Neural crest cell (in vitro differentiated cells): ENCODE results near the gene SHB. TPM values are rescaled to one million over a fixed set of nuclear protein-coding genes. Genes with fewer than 3 reads are reported as not detected.

Experiments
- DNase-seq: peaks from one replicate; pipeline ENCODE4 v3.0.0; 2021; ENCODE audit warnings: low read depth, mixed read lengths, low spot score
- H3K27ac Mint-ChIP-seq: one replicate; pipeline ENCODE4 v1.8.0; 2021; ENCODE audit warnings: mild to moderate bottlenecking, mixed read lengths; ENCODE audit not compliant: unreplicated experiment
- H3K27me3 Mint-ChIP-seq: 2 replicates; pipeline ENCODE4 v1.8.0; 2021; ENCODE audit warnings: low read depth, mild to moderate bottlenecking, mixed read lengths
- H3K36me3 Mint-ChIP-seq: 2 replicates; pipeline ENCODE4 v1.8.0; 2021; ENCODE audit warnings: low read depth, mild to moderate bottlenecking, mixed read lengths
- H3K4me1 Mint-ChIP-seq: 2 replicates; pipeline ENCODE4 v1.8.0; 2021; ENCODE audit warnings: mixed read lengths
- H3K4me3 Mint-ChIP-seq: one replicate; pipeline ENCODE4 v1.8.0; 2021; ENCODE audit warnings: mild to moderate bottlenecking, mixed read lengths
- H3K9me3 Mint-ChIP-seq: 2 replicates; pipeline ENCODE4 v1.8.0; 2021; ENCODE audit warnings: mixed read lengths
- CTCF ChIP-seq: fragments of 200-600 bp; sonication (generic); conservative IDR thresholded peaks from 2 replicates; pipeline ENCODE4 v1.5.0; 2021; ENCODE audit warnings: antibody characterized with exemption, mild to moderate bottlenecking
- total RNA-seq: library from RNA; stranded (reverse); gene quantifications from 2 replicates; pipeline ENCODE4 v1.2.1, GENCODE V29; 2021

SHB gene
- total RNA-seq, 1 donor from 2014 or later = 4.6 TPM

GRCh38 chr9:37909326-37909725, 159.7 kb downstream of the SHB start:
- TF ChIP-seq CTCF = no peak
- Mint-ChIP-seq H3K36me3 (no peaks in the 10 kb centered on the region), H3K4me3 (no peak overlapping the region), H3K27me3 (peaks cover 12% of the 10 kb centered on the region), H3K4me1 (peaks cover 14% of the 10 kb centered on the region), H3K9me3 (no peaks in the 10 kb centered on the region), H3K27ac (no peak overlapping the region)
- DNase-seq = no peak

- H3K9me3 Mint-ChIP-seq = no peaks in the 10 kb centered on the region
- H3K36me3 Mint-ChIP-seq = no peaks in the 10 kb centered on the region
- no peak overlapping the region for H3K27ac Mint-ChIP-seq
- no peak for DNase-seq
- H3K4me3 Mint-ChIP-seq = no peak overlapping the region
- peaks cover 12% of the 10 kb centered on the region for H3K27me3 Mint-ChIP-seq
- H3K4me1 Mint-ChIP-seq = peaks cover 16% of the 10 kb centered on the region
- TF ChIP-seq CTCF = no peak
These were observed 160.3 kb downstream of the SHB start for GRCh38 chr9:37908698-37909186.

GRCh38 chr9:37908283-37908682, 160.7 kb downstream of the SHB start:
- DNase-seq = no peak
- Mint-ChIP-seq H3K4me3 (no peak overlapping the region), H3K27ac (no peak overlapping the region), H3K36me3 (no peaks in the 10 kb centered on the region), H3K27me3 (peaks cover 12% of the 10 kb centered on the region), H3K9me3 (no peaks in the 10 kb centered on the region), H3K4me1 (peaks cover 13% of the 10 kb centered on the region)
- no peak for TF ChIP-seq CTCF

- no peaks in the 10 kb centered on the region for H3K9me3 Mint-ChIP-seq
- H3K27ac Mint-ChIP-seq = no peak overlapping the region
- peaks cover 12% of the 10 kb centered on the region for H3K27me3 Mint-ChIP-seq
- TF ChIP-seq CTCF = no peak
- H3K4me3 Mint-ChIP-seq = peak overlapping the region; percentile 81
- H3K4me1 Mint-ChIP-seq = peaks cover 23% of the 10 kb centered on the region
- no peaks in the 10 kb centered on the region for H3K36me3 Mint-ChIP-seq
- no peak for DNase-seq
These were observed 162.5 kb downstream of the SHB start for GRCh38 chr9:37906312-37907239.

GRCh38 chr9:37905776-37906175, 163.3 kb downstream of the SHB start:
- H3K4me3 Mint-ChIP-seq = peak overlapping the region; percentile 81
- peaks cover 12% of the 10 kb centered on the region for H3K27me3 Mint-ChIP-seq
- H3K9me3 Mint-ChIP-seq = no peaks in the 10 kb centered on the region
- no peak for DNase-seq
- H3K4me1 Mint-ChIP-seq = peaks cover 23% of the 10 kb centered on the region
- no peak for TF ChIP-seq CTCF
- H3K36me3 Mint-ChIP-seq = no peaks in the 10 kb centered on the region
- peak overlapping the region; percentile 71 for H3K27ac Mint-ChIP-seq
